AML-193 (cell line): ENCODE data around the gene GPX4.

Experiments used
- DNase-seq, 2 experiments: peaks; one replicate each; lab custom pipeline; 2025; lab: John Stamatoyannopoulos, UW

The GPX4 gene

DNA sequence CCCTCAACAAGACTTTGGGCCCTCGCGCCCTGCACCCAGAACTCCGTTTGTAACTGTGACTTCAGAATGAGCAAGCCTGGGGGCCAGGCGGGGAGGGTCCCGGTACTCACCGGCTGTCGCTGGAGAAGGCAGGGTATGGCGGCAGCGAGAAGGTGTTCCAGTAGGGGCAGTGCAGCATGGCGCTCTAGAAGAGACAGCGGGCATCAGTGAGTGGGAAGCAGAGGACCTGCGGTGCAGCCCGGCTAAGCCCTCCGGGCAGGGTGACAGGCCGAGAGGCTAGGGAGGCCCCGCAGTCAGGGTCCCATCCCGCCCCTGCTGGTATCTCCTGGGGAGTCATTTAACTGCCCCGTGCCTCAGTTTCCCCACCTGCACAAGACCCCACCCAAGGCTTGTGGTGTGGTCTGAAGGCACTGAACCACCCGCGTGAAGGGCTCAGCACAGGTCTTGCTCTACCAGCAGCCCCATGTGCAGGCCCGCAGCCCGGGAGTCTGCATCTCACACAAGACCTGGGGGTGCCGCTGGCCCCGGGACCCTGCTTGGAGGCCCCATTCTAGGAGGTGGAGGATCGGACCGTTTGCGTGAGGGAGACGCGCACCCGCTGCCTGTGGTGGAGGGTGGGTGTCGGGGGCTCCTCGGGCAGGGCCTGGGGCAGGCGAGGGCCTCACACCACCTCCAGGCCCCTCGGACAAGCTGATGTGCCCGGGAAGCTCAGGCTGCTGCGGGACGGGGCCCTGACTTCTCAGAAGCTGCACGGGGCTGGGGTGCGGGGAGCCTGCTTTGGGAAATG lies 45.7 kb downstream of the GPX4 start:
- no peak for DNase-seq

DNA sequence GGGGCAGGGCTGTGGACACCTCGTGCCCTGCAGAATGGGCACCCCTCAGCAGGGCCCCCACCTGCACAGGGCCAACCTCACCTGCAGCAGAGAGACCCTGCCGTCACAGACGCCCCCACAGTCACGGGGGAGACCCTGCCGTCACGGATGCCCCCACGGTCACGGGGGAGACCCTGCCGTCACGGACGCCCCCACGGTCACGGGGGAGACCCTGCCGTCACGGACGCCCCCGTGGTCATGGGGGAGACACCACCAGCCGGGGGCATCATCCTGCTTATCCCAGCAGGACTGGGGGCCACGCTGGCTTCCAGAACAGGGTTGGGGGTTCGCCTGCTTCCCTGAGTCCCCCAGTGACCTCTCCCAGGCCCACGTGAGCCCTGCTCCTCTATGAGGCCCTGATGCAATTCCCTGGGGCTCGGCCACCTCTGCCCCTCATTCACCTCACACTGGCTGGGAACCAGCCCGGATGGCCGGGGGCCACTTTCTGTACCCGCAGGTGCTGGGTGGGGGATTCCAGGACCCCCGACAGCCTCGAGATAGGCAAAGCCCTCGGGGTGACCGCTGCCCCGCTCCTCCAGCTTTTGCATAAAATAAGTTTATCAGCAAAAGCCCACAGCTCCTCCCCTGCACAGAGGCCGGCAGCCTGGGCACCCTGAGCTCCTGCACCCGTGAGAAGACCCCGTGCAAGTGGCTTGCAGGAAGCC lies 46.7 kb downstream of the GPX4 start:
- DNase-seq: no peak

DNA sequence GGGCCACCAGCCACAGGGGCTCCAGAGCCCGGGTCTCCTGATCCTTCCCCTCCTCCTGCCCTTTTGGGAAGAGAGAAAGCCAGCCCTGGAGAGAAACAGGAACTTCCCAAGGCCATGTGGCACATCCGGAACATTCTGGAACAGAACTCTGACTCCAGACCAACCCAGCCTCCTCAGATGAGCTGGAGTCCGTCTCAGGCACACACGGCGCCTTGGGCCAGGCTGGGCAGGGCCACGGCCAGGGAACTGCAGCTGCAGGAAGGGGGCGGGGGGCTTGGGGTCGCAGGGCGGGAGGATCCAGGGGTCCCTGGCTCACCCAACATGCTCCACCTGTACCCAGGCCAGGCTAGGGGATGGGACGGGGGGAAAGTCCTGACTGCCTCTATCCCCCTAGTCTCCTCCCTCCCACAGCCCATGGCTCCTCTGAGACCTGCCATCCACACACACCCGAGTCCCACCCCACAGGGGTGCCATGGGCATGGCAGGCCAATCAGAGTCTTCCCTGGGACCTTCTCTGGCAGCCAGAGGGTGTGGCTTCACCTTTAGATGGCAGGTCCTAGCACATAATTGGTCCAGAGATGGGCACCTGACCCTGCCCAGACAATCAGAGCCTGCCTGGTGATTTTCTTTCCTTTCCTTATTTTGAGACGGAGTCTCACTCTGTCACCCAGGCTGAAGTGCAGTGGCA lies 47.4 kb downstream of the GPX4 start:
- no peak for DNase-seq

- DNase-seq: no peak
Observed at GRCh38 chr19:1151917-1152587, 48.3 kb downstream of the GPX4 start.

DNA sequence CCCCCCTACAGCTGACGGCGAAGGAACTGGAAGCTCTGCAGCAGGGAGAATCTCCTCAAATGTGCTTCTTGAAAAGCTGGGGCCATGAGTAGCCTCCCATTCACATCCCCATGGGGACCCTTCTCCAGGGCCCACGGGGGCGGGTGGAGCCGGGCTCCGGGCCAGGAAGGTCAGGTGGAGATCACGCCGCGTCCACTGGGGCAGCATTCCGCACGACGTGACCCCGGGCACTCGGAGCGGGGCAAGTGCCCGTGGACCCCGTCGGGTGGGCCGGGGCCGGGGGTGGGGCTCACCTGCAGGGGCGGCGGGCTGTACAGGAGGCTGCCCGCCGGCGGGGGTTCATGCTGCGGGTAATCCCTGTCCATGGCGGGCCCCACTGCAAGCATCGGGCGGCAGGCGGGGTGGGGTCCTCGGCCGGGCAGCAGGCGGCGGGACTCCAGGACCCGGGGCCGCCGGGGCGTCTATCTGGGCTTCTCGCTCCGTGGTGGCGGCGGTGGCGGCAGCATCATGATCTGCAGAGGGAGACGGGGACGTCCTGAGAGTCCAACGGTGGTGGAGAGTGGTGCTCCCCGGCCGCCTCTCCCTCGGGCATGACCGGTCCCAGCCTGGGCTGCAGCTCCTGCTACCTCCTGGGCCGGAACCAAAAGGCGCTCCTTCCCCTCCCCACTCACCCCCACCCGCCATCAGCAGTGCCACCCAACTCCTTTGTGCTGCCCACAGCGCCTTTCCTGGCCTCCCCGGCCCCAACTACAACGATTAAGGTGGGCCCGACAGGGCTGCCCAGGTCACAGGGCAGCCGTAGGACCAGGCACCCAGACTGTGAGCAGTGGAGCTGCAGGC lies 50.3 kb downstream of the GPX4 start:
- no peak for DNase-seq

DNA sequence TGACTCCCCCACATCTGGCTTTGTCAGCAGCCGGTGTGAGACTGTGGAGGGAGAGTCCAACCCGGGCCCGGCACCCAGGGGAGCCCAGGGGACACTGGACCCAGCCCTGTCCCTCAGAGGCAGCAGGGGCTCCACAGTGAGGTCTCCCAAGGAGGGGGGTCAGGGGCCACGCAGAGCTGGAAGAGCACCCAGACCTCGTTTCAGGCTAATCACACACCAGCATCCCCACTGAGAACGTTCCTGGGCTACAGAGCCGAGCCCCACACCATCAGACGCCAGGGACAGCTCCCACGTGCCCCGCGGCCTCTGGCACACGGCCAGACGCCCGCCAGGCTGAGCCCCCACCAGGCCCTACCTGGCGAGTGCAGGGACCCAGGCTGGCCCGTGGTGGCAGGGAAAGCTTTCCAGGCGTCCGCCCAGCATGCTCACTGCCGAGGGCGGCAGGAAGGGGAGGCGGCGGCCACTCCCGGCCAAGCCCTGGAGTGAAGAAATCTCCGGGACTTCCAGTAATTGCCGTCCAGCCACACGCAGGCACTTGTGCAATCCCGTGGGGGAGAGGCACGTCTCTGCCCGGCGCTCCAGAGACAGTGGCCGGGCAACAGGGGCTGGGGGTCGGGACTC lies 51.0 kb downstream of the GPX4 start:
- no peak for DNase-seq

DNA sequence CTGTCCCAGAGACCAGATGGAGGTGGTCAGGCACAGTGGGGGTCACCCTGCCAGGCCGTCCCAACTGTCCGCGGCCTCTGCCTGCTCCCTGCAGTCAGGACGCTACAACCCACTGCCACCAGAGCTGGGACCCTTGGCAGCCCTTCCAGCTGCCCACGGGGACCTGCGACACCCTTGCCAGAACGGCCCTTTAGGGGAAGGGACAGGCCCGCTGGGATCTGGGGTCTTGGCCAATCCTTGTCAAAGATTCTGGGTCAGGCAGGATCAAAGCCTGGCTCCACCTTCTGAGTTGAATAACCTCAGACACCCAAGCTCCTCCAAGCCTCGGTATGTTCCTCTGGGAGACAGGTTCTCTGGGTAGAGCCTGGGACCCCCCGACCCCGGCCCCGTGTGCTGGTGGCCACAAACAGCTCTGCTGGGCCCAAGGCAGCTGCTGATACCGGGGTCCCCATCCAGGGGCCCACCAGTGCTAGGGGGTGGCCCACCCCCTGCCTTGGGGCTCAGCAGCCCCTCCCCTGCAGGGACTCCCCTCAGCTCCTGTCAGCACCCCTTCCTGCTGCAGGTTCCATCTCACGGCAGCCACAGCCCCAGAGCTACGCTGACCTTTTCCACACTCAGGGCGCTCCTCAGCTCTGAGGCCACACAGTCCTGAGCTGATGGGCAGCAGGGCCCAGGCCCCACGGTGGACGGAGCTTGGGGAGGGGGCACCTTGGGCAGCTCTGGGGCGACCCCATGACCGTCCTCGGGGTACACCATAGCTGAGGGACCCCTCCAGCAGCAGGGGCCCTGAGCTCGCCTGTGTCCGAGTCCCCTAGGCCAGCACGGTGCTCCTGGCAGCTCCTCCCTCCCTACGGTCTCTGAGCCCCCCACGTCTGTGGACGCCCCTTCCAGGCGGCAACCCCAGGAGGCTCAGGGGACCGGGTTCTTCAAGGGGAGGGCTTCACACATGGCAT lies 51.8 kb downstream of the GPX4 start:
- DNase-seq: no peak
